ENCODE results near the gene KRT36.

Gene KRT36

GRCh38 chr17:41484920-41485904 lies 4.5 kb downstream of the KRT36 start:
- Histone ChIP-seq H3K4me2 (ENCODE audit: low read length) (no peak overlapping the region), H3K4me3 (ENCODE audit: low read length) (no peak overlapping the region), H3F3A (ENCODE audit: control insufficient read depth, insufficient read depth) (no peaks in the 10 kb centered on the region), H3K9me3 (ENCODE audit: control insufficient read depth, insufficient read depth, low read length) (no peaks in the 10 kb centered on the region), H3K27me3 (ENCODE audit: control insufficient read depth, low read length) (no peaks in the 10 kb centered on the region), H3K36me3 (ENCODE audit: control insufficient read depth, low read length) (no peaks in the 10 kb centered on the region), H3K79me2 (ENCODE audit: control insufficient read depth, low read length) (no peaks in the 10 kb centered on the region), H3K9me2 (replicated peaks; ENCODE audit: control insufficient read depth, low read length) (no peaks in the 10 kb centered on the region), H3K4me1 (ENCODE audit: control insufficient read depth, low read length) (no peaks in the 10 kb centered on the region), H3K27ac (ENCODE audit: low read depth, low read length) (no peak overlapping the region), H4K20me1 (ENCODE audit: control insufficient read depth, insufficient read depth, low read depth, low read length) (no peaks in the 10 kb centered on the region)
- TF ChIP-seq CTCF (IDR thresholded peaks at IDR 0.05; ENCODE audit: low read depth, low read length, poor library complexity, severe bottlenecking) (no peak), EZH2phosphoT487 (IDR thresholded peaks at IDR 0.05; ENCODE audit: borderline replicate concordance, low read length) (no peak)

- Histone ChIP-seq H3K36me3 (ENCODE audit: control insufficient read depth, low read length) (no peaks in the 10 kb centered on the region), H3K79me2 (ENCODE audit: control insufficient read depth, low read length) (no peaks in the 10 kb centered on the region), H3K4me3 (ENCODE audit: low read length) (no peak overlapping the region), H3K9me2 (replicated peaks; ENCODE audit: control insufficient read depth, low read length) (no peaks in the 10 kb centered on the region), H3F3A (ENCODE audit: control insufficient read depth, insufficient read depth) (no peaks in the 10 kb centered on the region), H3K27ac (ENCODE audit: low read depth, low read length) (no peak overlapping the region), H3K4me1 (ENCODE audit: control insufficient read depth, low read length) (no peaks in the 10 kb centered on the region), H3K9me3 (ENCODE audit: control insufficient read depth, insufficient read depth, low read length) (no peaks in the 10 kb centered on the region), H3K27me3 (ENCODE audit: control insufficient read depth, low read length) (no peaks in the 10 kb centered on the region), H4K20me1 (ENCODE audit: control insufficient read depth, insufficient read depth, low read depth, low read length) (no peaks in the 10 kb centered on the region), H3K4me2 (ENCODE audit: low read length) (no peak overlapping the region)
- TF ChIP-seq CTCF (IDR thresholded peaks at IDR 0.05; ENCODE audit: low read depth, low read length, poor library complexity, severe bottlenecking) (no peak), EZH2phosphoT487 (IDR thresholded peaks at IDR 0.05; ENCODE audit: borderline replicate concordance, low read length) (no peak)
Observed at GRCh38 chr17:41483991-41484826, 5.5 kb downstream of the KRT36 start.

GRCh38 chr17:41483531-41483930 lies 6.2 kb downstream of the KRT36 start:
- Histone ChIP-seq H3K4me1 (ENCODE audit: control insufficient read depth, low read length) (no peaks in the 10 kb centered on the region), H3K36me3 (ENCODE audit: control insufficient read depth, low read length) (no peaks in the 10 kb centered on the region), H3F3A (ENCODE audit: control insufficient read depth, insufficient read depth) (no peaks in the 10 kb centered on the region), H3K27ac (ENCODE audit: low read depth, low read length) (no peak overlapping the region), H3K4me3 (ENCODE audit: low read length) (no peak overlapping the region), H3K9me3 (ENCODE audit: control insufficient read depth, insufficient read depth, low read length) (no peaks in the 10 kb centered on the region), H3K9me2 (replicated peaks; ENCODE audit: control insufficient read depth, low read length) (no peaks in the 10 kb centered on the region), H3K4me2 (ENCODE audit: low read length) (no peak overlapping the region), H3K27me3 (ENCODE audit: control insufficient read depth, low read length) (no peaks in the 10 kb centered on the region), H4K20me1 (ENCODE audit: control insufficient read depth, insufficient read depth, low read depth, low read length) (no peaks in the 10 kb centered on the region), H3K79me2 (ENCODE audit: control insufficient read depth, low read length) (no peaks in the 10 kb centered on the region)
- TF ChIP-seq CTCF (IDR thresholded peaks at IDR 0.05; ENCODE audit: low read depth, low read length, poor library complexity, severe bottlenecking) (no peak), EZH2phosphoT487 (IDR thresholded peaks at IDR 0.05; ENCODE audit: borderline replicate concordance, low read length) (no peak)
